Stimulated activated CD4-positive, alpha-beta T cell treated with anti-CD3 and anti-CD28 coated beads, Interleukin-1b, Interleukin-23, amount 100 ng/mL, for 4 hours (primary cell): Measurements from ENCODE around the gene SSBP1.
"Not testable (repeated sequence)": the region's sequence is repeated elsewhere in the genome, so short reads cannot be mapped to it uniquely, and the experiment has no call there.

ENCODE experiments used
- DNase-seq, 2 donors: peaks; one replicate each; pipeline ENCODE4 v3.0.0-alpha.2; 2020; ENCODE audit warnings: low read depth in 2 of 2

Gene SSBP1

GRCh38 chr7:141770083-141770583, 32.0 kb downstream of the SSBP1 start:
- DNase-seq, result not testable (repeated sequence)

- DNase-seq, result no peak
Measured at GRCh38 chr7:141776374-141776773, 38.2 kb downstream of the SSBP1 start, which contains the start of gene TAS2R4. Gene TAS2R4 (plus strand): TSS chr7:141776674. CDS start chr7:141778489, 1,815 bp downstream.

- DNase-seq, result no peak
Measured at GRCh38 chr7:141785706-141786552, 47.8 kb downstream of the SSBP1 start.

- no peak for DNase-seq
Measured at GRCh38 chr7:141788296-141788695, 50.1 kb downstream of the SSBP1 start.

GRCh38 chr7:141789917-141790316, 51.8 kb downstream of the SSBP1 start, which contains the start of gene TAS2R5:
Gene TAS2R5 (plus strand): TSS chr7:141790217. CDS start chr7:141790362, 145 bp downstream.
- no peak for DNase-seq

- no peak for DNase-seq
Measured at GRCh38 chr7:141792526-141792925, 54.4 kb downstream of the SSBP1 start.
